GM18858 (cell line): ENCODE results near the gene CARD8.

Experiments used
- ATAC-seq: cut with Tn5 transposase; IDR thresholded peaks from one replicate; pipeline ENCODE4 v1.9.1; 2021; ENCODE audit not compliant: unreplicated experiment

The CARD8 gene

GRCh38 chr19:48174445-48175030 lies 81.2 kb downstream of the CARD8 start:
- ATAC-seq, result no peak

GRCh38 chr19:48171710-48172109 lies 84.0 kb downstream of the CARD8 start:
- no peak for ATAC-seq

GRCh38 chr19:48170817-48171347 lies 84.8 kb downstream of the CARD8 start:
- ATAC-seq, result no peak

- ATAC-seq, result peak; percentile 43
Measured at GRCh38 chr19:48169939-48170803, 85.5 kb downstream of the CARD8 start, which contains the start of the genes LIG1 and ZSWIM9. Gene LIG1 (minus strand): TSS chr19:48170344. CDS start chr19:48165566, 4,778 bp downstream. Gene ZSWIM9 (plus strand): TSS chr19:48170680. CDS start chr19:48171803, 1,123 bp downstream.

GRCh38 chr19:48169578-48169938 lies 86.2 kb downstream of the CARD8 start:
- no peak for ATAC-seq

GRCh38 chr19:48168689-48169088 lies 87.0 kb downstream of the CARD8 start:
- no peak for ATAC-seq

GRCh38 chr19:48158210-48158790 lies 97.4 kb downstream of the CARD8 start:
- ATAC-seq, result no peak
